Stomach (tissue), 9 donors: ENCODE results near the gene BRF1. TPM values are rescaled to one million over a fixed set of nuclear protein-coding genes. Genes with fewer than 3 reads are reported as not detected.

ENCODE experiments used
- DNase-seq, 2 donors: peaks; one replicate each; pipeline versions ENCODE4 v3.0.0 to v3.0.0-alpha.2; 2013 to 2019
- H3K27ac ChIP-seq, 5 donors: fragments of 200-600 bp in 4 of 5; sonication (generic) in 4 of 5; one replicate each; pipeline ENCODE4 v1.5.1; 2013 to 2019; ENCODE audit warnings: mild to moderate bottlenecking in 1 of 5, moderate library complexity in 1 of 5
- H3K27me3 ChIP-seq, 3 donors: fragments of 200-600 bp; sonication (generic); one replicate each; pipeline ENCODE4 v1.5.1; 2017 to 2019; ENCODE audit warnings: mixed run types in 1 of 3
- H3K36me3 ChIP-seq, 4 donors: fragments of 200-600 bp; sonication (generic); 1 replicate in 3 of 4; 2 replicates in 1 of 4; pipeline ENCODE4 v1.5.1; 2016 to 2019
- H3K4me1 ChIP-seq, 4 donors: fragments of 200-600 bp; sonication (generic); one replicate each; pipeline ENCODE4 v1.5.1; 2016 to 2019
- H3K4me3 ChIP-seq, 4 donors: fragments of 200-600 bp; sonication (generic) in 3 of 4; one replicate each; pipeline ENCODE4 v1.5.1; 2016 to 2019; ENCODE audit warnings: mild to moderate bottlenecking in 1 of 4
- H3K9me3 ChIP-seq, 4 donors: fragments of 200-600 bp; sonication (generic); one replicate each; pipeline ENCODE4 v1.5.1; 2016 to 2019
- EP300 ChIP-seq: sonication (generic); formaldehyde crosslinking; IDR thresholded peaks from one replicate; pipeline ENCODE4 v1.6.1; 2017; ENCODE audit warnings: antibody characterized with exemption
- POLR2A ChIP-seq, 4 donors: fragments of 450-650 bp; IDR thresholded peaks; one replicate each; pipeline ENCODE4 v1.6.1; 2016; ENCODE audit warnings: antibody characterized with exemption in 4 of 4, control low read depth in 2 of 4, mild to moderate bottlenecking in 1 of 4, moderate library complexity in 1 of 4
- POLR2AphosphoS5 ChIP-seq, 3 donors: sonication (generic); formaldehyde crosslinking; IDR thresholded peaks; one replicate each; pipeline ENCODE4 v1.6.1; 2016; ENCODE audit warnings: antibody characterized with exemption in 3 of 3
- WGBS, 5 donors: extraction: QIAGEN DNeasy Blood & Tissue Kit in 3 of 5; methylation state at CpG; one replicate each; pipeline versions ENCODE4 v1.1.5 to v1.1.7; 2013 to 2018; 5-methylcytosine and 5-hydroxymethylcytosine counted together
- intact Hi-C: fragments of 100-400 bp; cut with DNase I; formaldehyde crosslinking; loops from one replicate; pipeline ENCODE4 v1.15.1; 2023; ENCODE audit warnings: low total_unique reads
- polyA plus RNA-seq, 3 donors: library from polyadenylated mRNA; stranded (reverse); fragments of 200-250 nt; gene quantifications; one replicate each; pipeline ENCODE4 v1.2.3, GENCODE V29; 2013
- total RNA-seq, 5 donors: library from RNA; depleted of rRNA; stranded (reverse); fragments of >200 nt; gene quantifications; one replicate each; pipeline versions ENCODE4 v1.1.0 to v1.2.3, GENCODE V29; 2014 to 2016
- TF ChIP-seq, protein P1 (sequence below), 7 experiments: fragments of 450-650 bp in 4 of 7; fragments of 200-600 bp in 3 of 7; sonication (generic) in 3 of 7; IDR thresholded peaks; one replicate each; pipeline ENCODE4 v1.5.1; 2016 to 2019; ENCODE audit warnings: antibody characterized with exemption in 7 of 7, control low read depth in 2 of 7, mild to moderate bottlenecking in 1 of 7
- donor health status: healthy with polysubstance abuse.
- donor health status: Bipolar disorder and iron deficiency.
- donor health status: healthy.

Gene BRF1
- total and polyA plus RNA-seq, 8 donors: 9.2 to 141 (median 33.9) TPM

DNA sequence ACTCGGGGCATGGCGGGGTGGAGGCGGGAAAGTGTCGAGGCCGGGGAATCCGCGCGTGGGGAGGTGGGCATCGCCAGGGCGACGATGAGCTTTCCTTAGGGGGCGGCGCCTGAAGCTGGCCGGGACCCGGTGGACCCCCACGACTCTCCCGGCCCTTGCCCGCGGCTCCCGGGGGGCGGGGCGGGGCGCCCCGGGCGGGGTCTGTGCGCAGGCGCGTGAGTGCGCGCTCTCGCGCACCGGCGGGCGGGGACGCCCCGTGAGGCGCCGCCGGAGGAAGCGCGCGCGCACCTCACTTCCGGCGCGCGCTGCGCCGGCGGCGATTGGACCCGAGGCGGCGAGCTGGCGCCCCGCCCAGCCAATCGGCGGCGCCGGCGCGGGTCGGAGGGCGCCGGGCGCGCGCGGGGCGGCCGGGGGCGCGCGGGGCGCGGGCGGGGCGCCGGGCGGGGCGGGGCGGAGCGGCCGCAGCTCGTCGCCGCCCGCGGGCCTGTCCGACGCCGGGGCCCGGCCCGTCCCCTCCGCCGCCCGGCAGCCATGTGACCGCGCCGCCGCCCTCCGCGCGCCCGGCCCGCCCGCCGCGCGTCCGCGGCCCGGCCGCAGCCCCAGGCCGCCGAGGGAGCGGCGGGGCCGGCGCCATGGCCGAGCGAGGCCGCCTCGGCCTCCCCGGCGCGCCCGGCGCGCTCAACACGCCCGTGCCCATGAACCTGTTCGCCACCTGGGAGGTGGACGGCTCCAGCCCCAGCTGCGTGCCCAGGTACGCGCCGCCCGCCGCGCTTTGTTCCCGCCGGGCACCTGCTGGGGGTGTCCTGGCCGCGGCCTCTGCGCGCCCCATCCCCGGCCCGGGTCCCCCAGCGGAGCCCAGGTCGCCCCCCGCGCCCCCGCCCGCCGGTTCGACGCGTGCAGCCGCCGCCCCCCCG is 13.7 kb upstream of the BRF1 start, which contains the start of gene PACS2:
TSS of gene PACS2 (plus strand) at position 462 of the 914 bp plus-strand sequence. CDS start at position 633, 171 bp downstream.
- intact Hi-C loops: no loop called here
- no peaks in the 10 kb centered on the region for H3K27me3 ChIP-seq
- peak within 1 kb of the TSS; percentile 80 to 92 (median 84) for H3K4me3 ChIP-seq
- H3K4me1 ChIP-seq: peaks cover 39 to 61% (median 46%) of the 10 kb centered on the region in 4 donors
- 0 to 2% (median 1%) methylated on average over 16 to 153 of the region's 163 CpGs for WGBS, 5 donors
- H3K9me3 ChIP-seq: no peaks in the 10 kb centered on the region
- peak within 1 kb of the TSS; percentile 87 to 98 (median 96) for H3K27ac ChIP-seq
- no peaks in the 10 kb centered on the region for H3K36me3 ChIP-seq
- DNase-seq: peak; percentile 85 to 96
- TF ChIP-seq EP300: no peak
- TF ChIP-seq, protein P1, sequence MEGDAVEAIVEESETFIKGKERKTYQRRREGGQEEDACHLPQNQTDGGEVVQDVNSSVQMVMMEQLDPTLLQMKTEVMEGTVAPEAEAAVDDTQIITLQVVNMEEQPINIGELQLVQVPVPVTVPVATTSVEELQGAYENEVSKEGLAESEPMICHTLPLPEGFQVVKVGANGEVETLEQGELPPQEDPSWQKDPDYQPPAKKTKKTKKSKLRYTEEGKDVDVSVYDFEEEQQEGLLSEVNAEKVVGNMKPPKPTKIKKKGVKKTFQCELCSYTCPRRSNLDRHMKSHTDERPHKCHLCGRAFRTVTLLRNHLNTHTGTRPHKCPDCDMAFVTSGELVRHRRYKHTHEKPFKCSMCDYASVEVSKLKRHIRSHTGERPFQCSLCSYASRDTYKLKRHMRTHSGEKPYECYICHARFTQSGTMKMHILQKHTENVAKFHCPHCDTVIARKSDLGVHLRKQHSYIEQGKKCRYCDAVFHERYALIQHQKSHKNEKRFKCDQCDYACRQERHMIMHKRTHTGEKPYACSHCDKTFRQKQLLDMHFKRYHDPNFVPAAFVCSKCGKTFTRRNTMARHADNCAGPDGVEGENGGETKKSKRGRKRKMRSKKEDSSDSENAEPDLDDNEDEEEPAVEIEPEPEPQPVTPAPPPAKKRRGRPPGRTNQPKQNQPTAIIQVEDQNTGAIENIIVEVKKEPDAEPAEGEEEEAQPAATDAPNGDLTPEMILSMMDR (IDR thresholded peaks at IDR 0.05): no peak
- no peak for TF ChIP-seq POLR2AphosphoS5 (IDR thresholded peaks at IDR 0.05)
- TF ChIP-seq POLR2A (IDR thresholded peaks at IDR 0.05): no peak

DNA sequence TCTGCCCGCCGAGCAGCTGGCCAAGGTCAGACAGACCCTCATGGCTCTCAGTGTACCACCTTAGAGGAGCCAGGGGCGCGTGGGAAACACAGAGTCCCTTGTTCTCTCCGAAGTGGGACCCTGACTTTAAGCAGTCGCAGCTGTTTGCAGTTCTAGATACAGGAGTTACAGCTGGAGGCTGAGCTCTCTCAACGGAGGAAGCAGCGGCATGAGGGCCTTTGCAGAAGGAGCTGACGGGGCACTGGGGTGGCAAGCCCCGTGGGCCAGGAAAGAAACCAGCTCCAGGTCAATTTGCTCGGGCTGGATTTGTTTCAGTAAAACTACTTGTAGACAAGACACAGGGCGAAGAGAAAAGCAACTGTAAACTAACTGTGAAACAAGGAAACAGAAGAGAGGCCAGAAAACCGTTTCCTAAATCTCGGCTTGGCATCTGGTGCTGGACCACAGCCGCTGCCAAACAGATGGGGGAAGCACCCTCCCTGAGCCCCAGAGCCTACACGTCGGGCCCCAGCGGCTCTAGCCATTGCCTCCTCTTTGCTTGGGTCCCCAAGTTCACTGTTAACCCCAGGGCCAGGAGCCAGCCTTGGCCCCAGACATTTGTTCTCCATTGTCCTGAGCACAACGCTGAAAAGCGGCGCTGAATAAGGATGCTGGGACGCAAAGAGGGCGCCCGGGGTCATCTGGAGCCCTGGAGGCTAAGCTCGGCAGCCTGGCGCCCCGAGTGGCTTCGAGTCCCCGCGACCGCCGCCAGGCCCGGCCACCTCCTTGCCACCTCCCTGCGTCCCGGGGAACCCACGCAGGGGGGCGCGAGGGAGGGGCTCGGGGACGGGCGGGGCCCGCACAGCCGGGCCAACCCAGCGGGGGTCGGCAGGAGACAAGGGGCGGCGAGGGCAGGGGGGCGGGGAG is 12.8 kb upstream of the BRF1 start:
- 12 to 19% (median 16%) methylated on average over 23 to 46 of the region's 48 CpGs for WGBS, 5 donors
- no peaks in the 10 kb centered on the region for H3K36me3 ChIP-seq
- H3K4me1 ChIP-seq: peaks cover 39 to 61% (median 46%) of the 10 kb centered on the region in 4 donors
- H3K27ac ChIP-seq: peak overlapping the region; percentile 87 to 98 (median 96)
- no peaks in the 10 kb centered on the region for H3K9me3 ChIP-seq
- TF ChIP-seq, protein P1 (IDR thresholded peaks at IDR 0.05): no peak
- TF ChIP-seq EP300: no peak
- TF ChIP-seq POLR2A (IDR thresholded peaks at IDR 0.05): no peak
- TF ChIP-seq POLR2AphosphoS5 (IDR thresholded peaks at IDR 0.05): no peak
- H3K27me3 ChIP-seq: no peaks in the 10 kb centered on the region
- peak overlapping the region; percentile 73 to 84 (median 80) for H3K4me3 ChIP-seq
- peak; percentile 43 to 67 for DNase-seq
- intact Hi-C loops: no loop called here

DNA sequence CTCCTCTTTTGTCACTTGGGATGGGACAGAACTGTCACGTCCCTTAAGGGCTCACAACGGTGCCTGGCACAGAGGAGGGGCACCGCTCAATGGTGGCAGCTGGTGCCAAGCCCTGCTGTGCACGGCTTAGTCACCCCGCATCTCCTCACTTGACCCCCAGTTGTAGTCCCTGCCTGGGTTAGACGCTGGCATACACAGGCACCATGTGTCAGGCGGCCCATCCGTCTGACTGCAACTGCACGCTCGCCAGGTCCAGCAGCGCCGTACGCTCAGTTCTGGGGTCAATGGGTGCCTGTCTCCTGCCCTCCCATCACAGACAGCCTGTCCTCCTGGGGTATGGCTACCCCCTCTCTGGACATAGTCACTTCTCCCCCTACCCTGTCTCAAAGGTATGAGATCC is 12.2 kb upstream of the BRF1 start:
- no peaks in the 10 kb centered on the region for H3K9me3 ChIP-seq
- 78 to 92% (median 89%) methylated on average over 9 to 13 of the region's 13 CpGs for WGBS, 5 donors
- DNase-seq: no peak
- no peaks in the 10 kb centered on the region for H3K36me3 ChIP-seq
- intact Hi-C loops: no loop called here
- H3K4me1 ChIP-seq: peaks cover 37 to 56% (median 43%) of the 10 kb centered on the region in 4 donors
- TF ChIP-seq, protein P1 (IDR thresholded peaks at IDR 0.05): no peak
- no peak for TF ChIP-seq EP300
- no peak for TF ChIP-seq POLR2A (IDR thresholded peaks at IDR 0.05)
- TF ChIP-seq POLR2AphosphoS5 (IDR thresholded peaks at IDR 0.05): no peak
- H3K27ac ChIP-seq: peak overlapping the region; percentile 8 to 98 (median 96)
- H3K27me3 ChIP-seq: no peaks in the 10 kb centered on the region
- H3K4me3 ChIP-seq: no peak overlapping the region

DNA sequence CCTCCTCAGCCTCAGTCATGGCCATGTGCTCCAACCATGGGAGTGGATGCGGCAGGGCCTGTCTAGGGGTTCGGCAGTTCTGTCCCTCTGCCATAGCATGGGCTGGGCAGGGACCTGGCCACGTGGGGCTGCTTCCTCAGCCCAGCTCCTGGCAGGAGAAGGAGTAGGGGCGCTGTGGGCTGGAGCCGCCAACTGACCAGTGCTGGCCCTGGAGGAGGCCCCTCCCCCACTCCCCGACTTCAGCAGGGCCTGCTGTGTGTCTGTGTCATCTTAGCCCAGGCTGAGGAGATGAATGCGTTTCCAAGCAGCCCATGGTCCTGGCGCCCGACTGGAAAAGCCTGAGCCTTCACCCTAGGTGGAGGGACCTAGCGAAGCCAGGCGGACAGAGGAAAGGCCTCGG is 11.0 kb upstream of the BRF1 start:
- H3K27me3 ChIP-seq: no peaks in the 10 kb centered on the region
- no peaks in the 10 kb centered on the region for H3K36me3 ChIP-seq
- intact Hi-C loops: no loop called here
- H3K9me3 ChIP-seq: no peaks in the 10 kb centered on the region
- TF ChIP-seq, protein P1 (IDR thresholded peaks at IDR 0.05): no peak
- TF ChIP-seq POLR2A (IDR thresholded peaks at IDR 0.05): no peak
- peaks cover 25 to 45% (median 32%) of the 10 kb centered on the region in 4 donors for H3K4me1 ChIP-seq
- peak overlapping the region in 1 of 5 donors; percentile 98 for H3K27ac ChIP-seq
- H3K4me3 ChIP-seq: no peak overlapping the region
- WGBS, 5 donors: 76 to 86% (median 83%) methylated on average over 6 to 12 of the region's 12 CpGs
- DNase-seq: peak in 1 of 2 donors; percentile 64
